Placental pericyte (primary cell): ENCODE results near the gene ZNF773. TPM values are rescaled to one million over a fixed set of nuclear protein-coding genes. Genes with fewer than 3 reads are reported as not detected.

Experiments
- small RNA-seq: library from RNA; depleted of rRNA; stranded (forward); fragments of <200 nt; gene quantifications from one replicate; pipeline ENCODE3, GENCODE V24; 2012; ENCODE audit warnings: low replicate concordance
- total RNA-seq: library from RNA; depleted of rRNA; stranded (reverse); fragments of >200 nt; gene quantifications from 2 replicates; pipeline ENCODE4 v1.2.3, GENCODE V29; 2012

Gene ZNF773
- 15.2 and 32.8 TPM in 2 replicates for total RNA-seq

GRCh38 chr19:57499680-57500395, at the start of gene ZNF773:
Gene ZNF773, plus strand, starts transcription at chr19:57499938. Its CDS starts 143 bp downstream, at chr19:57500081.

GRCh38 chr19:57477191-57478008, 22.3 kb upstream of the ZNF773 start, which contains the start of gene ZNF772:
Gene ZNF772, minus strand, starts transcription at chr19:57477566. Its CDS starts 257 bp downstream, at chr19:57477309.

GRCh38 chr19:57487477-57488298, 12.1 kb upstream of the ZNF773 start, which contains the start of gene ZNF419:
Gene ZNF419, plus strand, starts transcription at chr19:57487750. Its CDS starts 201 bp downstream, at chr19:57487951.

GRCh38 chr19:57527136-57527881, 27.6 kb downstream of the ZNF773 start, which contains the start of gene ZNF549:
Gene ZNF549, plus strand, starts transcription at chr19:57527356. Its CDS starts 218 bp downstream, at chr19:57527574.

Small RNA genes within 50 kb of the gene (small RNA-seq; reads per million reads assigned to genes)
- gene VN1R107P: not detected

Other genes starting within 250 kb of the ZNF773 start
- gene ZNF460, start 219.5 kb upstream of the ZNF773 start, total RNA-seq: 96.5 and 103 TPM in 2 replicates
- 11.6 and 11.7 TPM in 2 replicates for gene ZNF543, start 179.5 kb upstream of the ZNF773 start, total RNA-seq
- gene ZNF304, start 148.7 kb upstream of the ZNF773 start, total RNA-seq: 7.9 and 10.9 TPM in 2 replicates
- gene TRAPPC2B, start 136.4 kb upstream of the ZNF773 start, total RNA-seq: 10.2 and 11.2 TPM in 2 replicates
- gene ZNF547, start 136.4 kb upstream of the ZNF773 start, total RNA-seq: 3.6 and 5.3 TPM in 2 replicates
- gene ZNF548, start 110.1 kb upstream of the ZNF773 start, total RNA-seq: 16.6 and 19.7 TPM in 2 replicates
- gene ZNF17, start 88.8 kb upstream of the ZNF773 start, total RNA-seq: 8.3 and 14.0 TPM in 2 replicates
- gene ZNF749, start 64.6 kb upstream of the ZNF773 start, total RNA-seq: 7.4 and 12.5 TPM in 2 replicates
- 0.22 and 0.86 TPM in 2 replicates for gene VN1R1, start 42.8 kb upstream of the ZNF773 start, total RNA-seq
- 13.1 and 16.8 TPM in 2 replicates for gene ZNF772, start 22.4 kb upstream of the ZNF773 start, total RNA-seq
- gene ZNF419, start 12.2 kb upstream of the ZNF773 start, total RNA-seq: 7.9 and 13.0 TPM in 2 replicates
- 3.9 and 6.9 TPM in 2 replicates for gene ZNF549, start 27.4 kb downstream of the ZNF773 start, total RNA-seq
- gene ZNF550, start 59.9 kb downstream of the ZNF773 start, total RNA-seq: 8.4 and 9.6 TPM in 2 replicates
- gene ZNF416, start 79.0 kb downstream of the ZNF773 start, total RNA-seq: 6.3 and 8.6 TPM in 2 replicates
- 3.5 and 15.3 TPM in 2 replicates for gene ZIK1, start 84.2 kb downstream of the ZNF773 start, total RNA-seq
- 2.2 and 11.0 TPM in 2 replicates for gene ZNF530, start 99.9 kb downstream of the ZNF773 start, total RNA-seq
- gene ZNF134, start 114.3 kb downstream of the ZNF773 start, total RNA-seq: 29.1 and 32.1 TPM in 2 replicates
- gene ZNF211, start 133.2 kb downstream of the ZNF773 start, total RNA-seq: 11.2 and 11.6 TPM in 2 replicates
- gene ZSCAN4, start 169.0 kb downstream of the ZNF773 start, total RNA-seq: 0.22 TPM in 1 of 2 replicates, not detected in the other
- gene ZNF551, start 182.0 kb downstream of the ZNF773 start, total RNA-seq: 5.7 and 12.2 TPM in 2 replicates
- 2.3 and 3.3 TPM in 2 replicates for gene ZNF154, start 209.3 kb downstream of the ZNF773 start, total RNA-seq
- gene ZNF671, start 227.7 kb downstream of the ZNF773 start, total RNA-seq: 6.1 and 7.4 TPM in 2 replicates
- 10.1 and 13.2 TPM in 2 replicates for gene ZNF776, start 246.9 kb downstream of the ZNF773 start, total RNA-seq